ENCODE results near the gene AIRE. TPM values are rescaled to one million over a fixed set of nuclear protein-coding genes. Genes with fewer than 3 reads are reported as not detected.

Gene AIRE
- polyA plus RNA-seq, 1 experiment, result 0.10 TPM

DNA sequence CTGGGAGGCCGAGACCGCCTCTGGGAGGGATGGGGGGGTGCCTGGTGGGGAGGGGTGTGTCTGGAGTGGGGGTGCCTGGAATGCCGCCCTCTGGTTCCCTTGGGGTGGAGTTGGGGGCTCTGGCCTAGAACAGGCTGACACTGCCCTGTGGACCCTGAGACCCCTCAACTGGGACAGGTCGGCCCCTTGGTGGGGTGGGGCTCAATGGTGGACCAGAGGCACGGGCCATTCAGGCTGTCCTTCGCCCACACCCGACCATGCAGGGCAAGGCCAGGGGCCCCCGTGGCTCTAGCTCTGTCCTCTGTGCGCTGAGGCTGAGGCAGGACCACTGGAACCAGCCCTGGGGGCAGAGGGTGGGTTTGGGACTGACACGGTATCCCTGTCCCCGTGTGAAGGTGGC is 28.9 kb downstream of the AIRE start:
- Histone ChIP-seq H3K36me3 (ENCODE audit: control insufficient read depth, insufficient read depth, low read length) (peaks cover 67% of the 10 kb centered on the region), H3K27me3 (ENCODE audit: control insufficient read depth, insufficient read depth, low read length) (no peaks in the 10 kb centered on the region), H3K4me3 (ENCODE audit: low read depth, low read length) (no peak overlapping the region)
- ChIA-PET POLR2A (no interaction called here), CTCF (interaction anchor here (1.1 kb wide), 1 partner anchor 10 kb away, joined by 3 read pairs; no protein-coding TSS in a partner anchor)
- TF ChIP-seq, protein P1, sequence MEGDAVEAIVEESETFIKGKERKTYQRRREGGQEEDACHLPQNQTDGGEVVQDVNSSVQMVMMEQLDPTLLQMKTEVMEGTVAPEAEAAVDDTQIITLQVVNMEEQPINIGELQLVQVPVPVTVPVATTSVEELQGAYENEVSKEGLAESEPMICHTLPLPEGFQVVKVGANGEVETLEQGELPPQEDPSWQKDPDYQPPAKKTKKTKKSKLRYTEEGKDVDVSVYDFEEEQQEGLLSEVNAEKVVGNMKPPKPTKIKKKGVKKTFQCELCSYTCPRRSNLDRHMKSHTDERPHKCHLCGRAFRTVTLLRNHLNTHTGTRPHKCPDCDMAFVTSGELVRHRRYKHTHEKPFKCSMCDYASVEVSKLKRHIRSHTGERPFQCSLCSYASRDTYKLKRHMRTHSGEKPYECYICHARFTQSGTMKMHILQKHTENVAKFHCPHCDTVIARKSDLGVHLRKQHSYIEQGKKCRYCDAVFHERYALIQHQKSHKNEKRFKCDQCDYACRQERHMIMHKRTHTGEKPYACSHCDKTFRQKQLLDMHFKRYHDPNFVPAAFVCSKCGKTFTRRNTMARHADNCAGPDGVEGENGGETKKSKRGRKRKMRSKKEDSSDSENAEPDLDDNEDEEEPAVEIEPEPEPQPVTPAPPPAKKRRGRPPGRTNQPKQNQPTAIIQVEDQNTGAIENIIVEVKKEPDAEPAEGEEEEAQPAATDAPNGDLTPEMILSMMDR (IDR thresholded peaks at IDR 0.05; ENCODE audit: insufficient read depth, low read depth, low read length), result no peak
- no peak for DNase-seq (ENCODE audit: low read depth)

DNA sequence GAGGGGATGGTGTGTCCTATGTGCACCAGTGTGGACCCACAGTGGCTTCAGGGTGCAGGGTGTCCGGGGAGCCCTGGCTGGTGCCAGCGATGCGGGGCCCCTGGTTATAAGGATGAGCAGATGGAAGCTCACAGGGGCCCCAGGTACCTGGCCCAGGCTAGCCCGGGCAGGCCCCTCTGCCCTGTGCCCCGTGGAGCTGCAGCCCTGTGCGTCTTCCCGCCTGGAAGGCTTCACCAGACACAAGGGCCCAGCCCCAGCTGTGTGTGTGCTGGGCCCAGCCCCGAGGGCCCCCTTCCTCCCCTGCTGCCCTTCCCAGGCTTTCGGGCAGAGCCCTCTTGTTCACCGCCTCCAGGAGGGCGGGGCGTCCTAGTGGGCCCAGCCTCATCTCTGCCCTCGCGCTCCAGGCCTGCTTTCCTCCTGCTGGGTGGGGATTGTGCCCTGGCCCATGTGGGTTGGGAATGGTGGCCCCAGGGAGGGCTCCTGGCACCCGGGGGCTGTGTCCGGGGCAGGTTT is 30.1 kb downstream of the AIRE start:
- no peaks in the 10 kb centered on the region for H3K27me3 ChIP-seq (ENCODE audit: control insufficient read depth, insufficient read depth, low read length)
- TF ChIP-seq, protein P1 (IDR thresholded peaks at IDR 0.05; ENCODE audit: insufficient read depth, low read depth, low read length), result no peak
- DNase-seq (ENCODE audit: low read depth), result no peak
- no peak overlapping the region for H3K4me3 ChIP-seq (ENCODE audit: low read depth, low read length)
- ChIA-PET POLR2A (no interaction called here), CTCF (interaction anchor here (1.0 to 1.9 kb wide), 2 partner anchors 9 to 11 kb away, joined by 3 to 8 read pairs; no protein-coding TSS in a partner anchor)
- H3K36me3 ChIP-seq (ENCODE audit: control insufficient read depth, insufficient read depth, low read length), result peaks cover 66% of the 10 kb centered on the region

DNA sequence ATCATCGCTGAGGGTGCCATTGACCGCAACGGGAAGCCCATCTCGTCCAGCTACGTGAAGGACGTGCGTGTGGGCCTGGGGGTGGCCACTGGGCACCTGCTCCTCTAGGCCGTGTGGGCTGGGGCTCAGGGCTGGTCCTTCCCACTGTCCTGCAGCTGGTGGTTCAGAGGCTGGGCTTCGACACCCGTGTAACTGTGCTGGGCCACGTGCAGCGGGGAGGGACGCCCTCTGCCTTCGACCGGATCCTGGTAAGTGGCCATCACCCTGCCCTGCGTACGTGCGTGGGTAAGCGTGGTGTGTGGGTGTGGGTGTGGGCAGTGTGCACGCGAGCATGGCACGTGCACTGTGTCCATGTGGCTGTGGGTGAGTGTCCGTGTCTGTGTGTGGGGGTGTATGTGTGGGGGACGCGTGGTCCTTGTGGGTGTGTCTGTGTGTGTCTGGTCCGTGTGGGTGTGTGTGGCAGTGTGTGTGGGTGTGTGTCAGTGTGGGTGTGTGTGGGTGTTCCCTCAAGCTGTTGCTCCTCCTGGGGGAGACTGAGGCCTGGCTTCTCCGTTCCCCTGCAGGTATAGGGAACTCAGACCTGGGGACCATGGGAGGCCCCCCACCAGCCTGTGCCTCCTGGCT is 30.7 kb downstream of the AIRE start:
- Histone ChIP-seq H3K4me3 (ENCODE audit: low read depth, low read length) (no peak overlapping the region), H3K27me3 (ENCODE audit: control insufficient read depth, insufficient read depth, low read length) (no peaks in the 10 kb centered on the region), H3K36me3 (ENCODE audit: control insufficient read depth, insufficient read depth, low read length) (peaks cover 63% of the 10 kb centered on the region)
- no peak for DNase-seq (ENCODE audit: low read depth)
- CTCF ChIA-PET, result interaction anchor here (1.0 to 1.9 kb wide), 2 partner anchors 8 to 12 kb away, joined by 3 to 8 read pairs; no protein-coding TSS in a partner anchor
- TF ChIP-seq, protein P1 (IDR thresholded peaks at IDR 0.05; ENCODE audit: insufficient read depth, low read depth, low read length), result no peak
- POLR2A ChIA-PET, result no interaction called here

DNA sequence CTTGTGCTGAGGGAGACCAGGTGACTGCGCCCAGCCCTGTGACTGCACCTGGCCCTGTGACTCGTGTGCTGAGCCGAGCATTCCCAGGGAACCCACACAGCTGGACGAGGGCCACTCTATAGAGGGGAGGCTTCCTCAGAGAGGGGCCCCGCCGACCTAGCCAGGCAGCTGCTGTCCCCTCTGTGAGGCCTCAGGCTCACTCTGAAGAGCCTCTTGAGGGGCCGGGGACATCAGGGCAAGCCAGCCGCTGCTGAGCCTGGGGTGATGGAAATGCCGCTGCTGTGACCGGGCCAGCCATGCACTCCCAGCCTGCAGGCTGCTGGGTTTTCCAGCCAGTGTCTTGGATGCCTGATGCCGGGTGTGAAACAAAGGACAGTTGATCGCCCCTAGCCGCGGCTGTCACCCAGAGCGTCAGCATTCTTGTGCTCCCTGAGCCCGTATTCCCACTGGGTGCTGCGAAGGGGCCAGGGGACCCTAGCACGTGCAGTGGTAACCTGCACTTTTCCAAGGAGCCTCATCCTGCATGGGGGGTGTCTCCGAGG is 31.6 kb downstream of the AIRE start:
- peaks cover 60% of the 10 kb centered on the region for H3K36me3 ChIP-seq (ENCODE audit: control insufficient read depth, insufficient read depth, low read length)
- TF ChIP-seq, protein P1 (IDR thresholded peaks at IDR 0.05; ENCODE audit: insufficient read depth, low read depth, low read length), result no peak
- no peak overlapping the region for H3K4me3 ChIP-seq (ENCODE audit: low read depth, low read length)
- H3K27me3 ChIP-seq (ENCODE audit: control insufficient read depth, insufficient read depth, low read length), result no peaks in the 10 kb centered on the region
- ChIA-PET CTCF (no interaction called here), POLR2A (no interaction called here)
- no peak for DNase-seq (ENCODE audit: low read depth)

DNA sequence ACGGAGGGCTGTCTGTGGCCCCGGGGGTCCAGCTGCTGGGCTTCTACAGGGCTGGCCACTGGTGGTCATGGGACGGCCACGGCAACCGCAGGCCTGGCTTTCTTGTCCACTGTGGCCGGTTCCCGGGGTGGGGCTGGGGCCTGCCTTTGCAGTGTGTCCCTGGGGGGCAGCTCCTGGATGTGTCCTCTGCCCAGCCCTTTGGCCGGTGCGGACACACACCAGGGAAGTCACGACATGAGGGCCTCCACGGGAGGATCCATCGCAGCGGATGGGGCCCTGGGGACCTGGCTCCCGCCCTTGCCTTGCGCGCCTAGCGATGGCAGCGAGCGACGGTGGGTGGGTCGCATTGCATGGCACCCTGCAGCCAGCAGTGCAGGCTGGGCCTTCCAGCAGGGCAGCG is 32.2 kb downstream of the AIRE start:
- DNase-seq (ENCODE audit: low read depth), result no peak
- ChIA-PET CTCF (no interaction called here), POLR2A (no interaction called here)
- H3K4me3 ChIP-seq (ENCODE audit: low read depth, low read length), result no peak overlapping the region
- TF ChIP-seq, protein P1 (IDR thresholded peaks at IDR 0.05; ENCODE audit: insufficient read depth, low read depth, low read length), result no peak
- peaks cover 58% of the 10 kb centered on the region for H3K36me3 ChIP-seq (ENCODE audit: control insufficient read depth, insufficient read depth, low read length)
- no peaks in the 10 kb centered on the region for H3K27me3 ChIP-seq (ENCODE audit: control insufficient read depth, insufficient read depth, low read length)
